Glutamatergic neuron (in vitro differentiated cells): ENCODE results near the gene C3orf33. TPM values are rescaled to one million over a fixed set of nuclear protein-coding genes. Genes with fewer than 3 reads are reported as not detected.

Experiments used
- DNase-seq: peaks from one replicate; pipeline ENCODE4 v3.0.0; 2022
- H3K27ac Mint-ChIP-seq: one replicate; pipeline ENCODE4 v1.8.0; 2020; ENCODE audit warnings: mild to moderate bottlenecking, mixed read lengths, inconsistent platforms; ENCODE audit not compliant: unreplicated experiment
- H3K27me3 Mint-ChIP-seq: one replicate; pipeline ENCODE4 v1.8.0; 2020; ENCODE audit warnings: mild to moderate bottlenecking, moderate library complexity, mixed read lengths, inconsistent platforms; ENCODE audit not compliant: unreplicated experiment
- H3K36me3 Mint-ChIP-seq: one replicate; pipeline ENCODE4 v1.8.0; 2020; ENCODE audit warnings: mild to moderate bottlenecking, mixed read lengths, inconsistent platforms; ENCODE audit not compliant: unreplicated experiment
- H3K4me1 Mint-ChIP-seq: one replicate; pipeline ENCODE4 v1.8.0; 2020; ENCODE audit warnings: mild to moderate bottlenecking, low read depth, mixed read lengths, inconsistent platforms; ENCODE audit not compliant: unreplicated experiment
- H3K4me3 Mint-ChIP-seq: one replicate; pipeline ENCODE4 v1.8.0; 2020; ENCODE audit warnings: mild to moderate bottlenecking, mixed read lengths, inconsistent platforms; ENCODE audit not compliant: unreplicated experiment
- H3K9me3 Mint-ChIP-seq: one replicate; pipeline ENCODE4 v1.8.0; 2020; ENCODE audit warnings: mild to moderate bottlenecking, moderate library complexity, mixed read lengths, inconsistent platforms; ENCODE audit not compliant: unreplicated experiment
- total RNA-seq: library from RNA; stranded (reverse); fragmentation: NEBNext Ultra II Directional; extraction: Animal tissue kit (Norgen Biotek cat#: 25700); gene quantifications from one replicate; pipeline ENCODE4 v1.2.1, GENCODE V29; 2021; ENCODE audit not compliant: unreplicated experiment
- TF ChIP-seq, protein P1 (sequence below): fragments of 200-600 bp; sonication (generic); IDR thresholded peaks from one replicate; pipeline ENCODE4 v1.5.0; 2021; ENCODE audit not compliant: partially characterized antibody, unreplicated experiment

C3orf33 gene
- total RNA-seq, 1 donor from 2014 or later = 1.8 TPM

DNA sequence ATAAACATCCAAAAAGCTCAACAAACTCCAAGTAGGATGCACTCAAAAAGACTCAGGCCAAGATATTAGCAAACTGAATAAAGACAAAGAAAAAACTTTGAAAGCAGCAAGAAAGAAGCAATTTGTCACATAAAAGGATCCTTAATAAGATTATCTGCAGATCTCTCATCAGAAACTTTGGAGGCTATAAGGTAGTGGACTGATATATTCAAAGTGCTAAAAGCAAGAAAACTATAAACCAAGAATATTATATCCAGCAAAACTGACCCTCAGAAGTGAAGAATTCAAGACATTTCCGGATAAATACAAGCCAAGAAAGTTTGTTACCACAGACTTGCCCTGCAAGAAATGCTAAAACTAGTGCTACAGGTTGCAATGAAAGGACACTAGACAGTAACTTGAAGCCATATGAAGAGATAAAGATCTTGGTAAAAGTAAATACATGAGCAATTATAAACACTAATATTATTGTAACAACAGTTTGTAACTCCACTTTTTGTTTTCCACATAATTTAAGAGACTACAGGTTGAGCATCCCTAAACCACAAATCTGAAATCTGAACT is 23.6 kb downstream of the C3orf33 start:
- H3K9me3 Mint-ChIP-seq = peaks cover 5% of the 10 kb centered on the region
- DNase-seq = no peak
- H3K27ac Mint-ChIP-seq = no peak overlapping the region
- H3K27me3 Mint-ChIP-seq = peaks cover 2% of the 10 kb centered on the region
- H3K4me1 Mint-ChIP-seq = no peaks in the 10 kb centered on the region
- no peak overlapping the region for H3K4me3 Mint-ChIP-seq
- H3K36me3 Mint-ChIP-seq = peaks cover 6% of the 10 kb centered on the region
- TF ChIP-seq, protein P1, sequence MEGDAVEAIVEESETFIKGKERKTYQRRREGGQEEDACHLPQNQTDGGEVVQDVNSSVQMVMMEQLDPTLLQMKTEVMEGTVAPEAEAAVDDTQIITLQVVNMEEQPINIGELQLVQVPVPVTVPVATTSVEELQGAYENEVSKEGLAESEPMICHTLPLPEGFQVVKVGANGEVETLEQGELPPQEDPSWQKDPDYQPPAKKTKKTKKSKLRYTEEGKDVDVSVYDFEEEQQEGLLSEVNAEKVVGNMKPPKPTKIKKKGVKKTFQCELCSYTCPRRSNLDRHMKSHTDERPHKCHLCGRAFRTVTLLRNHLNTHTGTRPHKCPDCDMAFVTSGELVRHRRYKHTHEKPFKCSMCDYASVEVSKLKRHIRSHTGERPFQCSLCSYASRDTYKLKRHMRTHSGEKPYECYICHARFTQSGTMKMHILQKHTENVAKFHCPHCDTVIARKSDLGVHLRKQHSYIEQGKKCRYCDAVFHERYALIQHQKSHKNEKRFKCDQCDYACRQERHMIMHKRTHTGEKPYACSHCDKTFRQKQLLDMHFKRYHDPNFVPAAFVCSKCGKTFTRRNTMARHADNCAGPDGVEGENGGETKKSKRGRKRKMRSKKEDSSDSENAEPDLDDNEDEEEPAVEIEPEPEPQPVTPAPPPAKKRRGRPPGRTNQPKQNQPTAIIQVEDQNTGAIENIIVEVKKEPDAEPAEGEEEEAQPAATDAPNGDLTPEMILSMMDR = no peak

DNA sequence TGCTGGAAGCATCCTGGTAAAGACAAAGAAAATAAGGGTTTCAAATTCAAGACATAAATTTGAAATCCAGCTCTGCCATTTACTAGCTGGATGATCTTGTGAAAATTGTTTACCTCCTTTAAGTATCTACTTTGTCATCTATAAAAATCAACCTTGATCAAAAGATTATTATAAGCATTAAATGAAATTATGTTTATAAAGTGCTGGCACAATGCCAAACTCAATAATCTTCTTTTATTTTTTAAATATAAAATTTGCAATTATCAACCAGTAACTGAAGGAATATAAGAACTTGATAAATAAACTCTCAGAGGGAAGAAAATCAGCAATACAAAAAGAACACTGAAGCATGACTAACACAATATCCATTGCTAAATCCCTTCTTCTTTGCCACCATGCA is 25.8 kb downstream of the C3orf33 start:
- no peak overlapping the region for H3K27ac Mint-ChIP-seq
- no peaks in the 10 kb centered on the region for H3K27me3 Mint-ChIP-seq
- TF ChIP-seq, protein P1 = no peak
- no peak overlapping the region for H3K4me3 Mint-ChIP-seq
- DNase-seq = no peak
- H3K4me1 Mint-ChIP-seq = no peaks in the 10 kb centered on the region
- H3K36me3 Mint-ChIP-seq = peaks cover 6% of the 10 kb centered on the region
- H3K9me3 Mint-ChIP-seq = peaks cover 4% of the 10 kb centered on the region

DNA sequence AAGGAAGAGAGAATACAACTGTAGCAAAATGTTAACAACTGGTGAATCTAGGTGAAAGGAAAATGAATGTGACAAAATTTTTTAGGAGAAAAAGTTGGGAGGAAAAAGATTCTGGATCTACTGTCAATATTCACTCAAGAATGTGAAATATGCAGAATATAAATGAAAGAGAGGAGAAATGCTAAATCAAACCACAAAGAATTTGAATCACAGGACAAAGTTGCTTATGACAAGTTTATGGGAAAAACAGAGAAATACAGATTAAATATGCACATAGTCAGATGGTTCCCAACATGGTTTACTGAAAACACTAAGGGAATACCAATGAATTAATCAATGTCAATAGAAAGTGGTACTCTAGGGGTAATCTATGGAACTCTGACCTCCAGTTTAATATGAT is 27.6 kb downstream of the C3orf33 start:
- no peaks in the 10 kb centered on the region for H3K27me3 Mint-ChIP-seq
- H3K4me3 Mint-ChIP-seq = no peak overlapping the region
- peaks cover 4% of the 10 kb centered on the region for H3K9me3 Mint-ChIP-seq
- no peaks in the 10 kb centered on the region for H3K4me1 Mint-ChIP-seq
- H3K27ac Mint-ChIP-seq = no peak overlapping the region
- peaks cover 6% of the 10 kb centered on the region for H3K36me3 Mint-ChIP-seq
- DNase-seq = no peak
- TF ChIP-seq, protein P1 = no peak

DNA sequence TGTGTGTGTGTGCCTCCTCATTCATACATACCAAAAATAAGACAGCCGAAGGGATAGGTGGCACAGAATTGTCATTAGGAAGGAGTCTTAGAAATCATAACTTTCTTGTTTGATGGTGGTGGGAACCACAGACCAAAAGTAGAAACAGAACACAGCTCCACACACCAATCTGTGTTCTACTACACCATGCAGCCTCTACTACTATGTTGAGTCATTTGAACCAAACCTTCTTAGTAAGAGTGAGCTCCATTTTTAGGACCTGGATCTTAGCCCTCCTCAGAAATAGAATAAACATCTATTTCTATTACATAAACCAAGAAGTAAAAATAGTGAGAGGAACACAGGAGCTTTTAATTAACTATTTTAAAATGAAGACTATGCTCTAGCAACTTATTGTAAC is 33.3 kb downstream of the C3orf33 start:
- H3K4me1 Mint-ChIP-seq = no peaks in the 10 kb centered on the region
- H3K27ac Mint-ChIP-seq = no peak overlapping the region
- DNase-seq = no peak
- H3K4me3 Mint-ChIP-seq = no peak overlapping the region
- peaks cover 2% of the 10 kb centered on the region for H3K27me3 Mint-ChIP-seq
- TF ChIP-seq, protein P1 = no peak
- peaks cover 4% of the 10 kb centered on the region for H3K36me3 Mint-ChIP-seq
- H3K9me3 Mint-ChIP-seq = no peaks in the 10 kb centered on the region

DNA sequence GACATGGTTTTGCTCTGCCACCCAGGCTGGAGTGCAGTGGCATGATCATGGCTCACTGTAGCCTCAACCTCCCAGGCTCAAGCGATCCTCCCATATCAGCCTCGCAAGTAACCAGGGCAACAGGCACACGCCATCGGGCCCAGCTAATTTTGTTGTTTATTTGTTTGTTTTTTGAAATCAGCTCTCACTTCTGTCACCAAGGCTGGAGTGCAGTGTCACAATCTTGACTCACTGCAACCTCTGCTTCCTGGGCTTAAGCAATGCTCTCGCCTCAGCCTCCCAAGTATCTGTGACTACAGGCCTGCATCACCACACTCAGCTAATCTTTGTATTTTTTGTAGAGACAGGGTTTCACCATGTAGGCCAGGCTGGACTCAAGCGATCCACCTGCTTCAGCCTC is 35.0 kb downstream of the C3orf33 start:
- Mint-ChIP-seq H3K36me3 (peaks cover 4% of the 10 kb centered on the region), H3K9me3 (no peaks in the 10 kb centered on the region), H3K27ac (no peak overlapping the region), H3K4me3 (no peak overlapping the region), H3K27me3 (peaks cover 2% of the 10 kb centered on the region), H3K4me1 (no peaks in the 10 kb centered on the region)
- DNase-seq = no peak
- TF ChIP-seq, protein P1 = no peak
